ENCODE measurements around the gene LIX1. TPM values are rescaled to one million over a fixed set of nuclear protein-coding genes. Genes with fewer than 3 reads are reported as not detected.

Gene LIX1
- polyA plus RNA-seq, 2 of the 4 experiments (the other 2 are of a cell fraction): not detected

- H3K4me1 ChIP-seq: no peaks in the 10 kb centered on the region
- DNase-seq (ENCODE audit: low read depth in 1 of 2, low spot score in 1 of 2) (no peak), FAIRE-seq (no peak), ATAC-seq (no peak)
- WGBS (ENCODE audit: missing lambda C conversion rate): 60% methylated on average over 9 of the region's 9 CpGs
- TF ChIP-seq CTCF (IDR thresholded peaks at IDR 0.05) (no peak), BHLHE40 (IDR thresholded peaks at IDR 0.05; ENCODE audit: low read depth, low read length) (no peak), REST (IDR thresholded peaks at IDR 0.05) (no peak), SREBF2 (IDR thresholded peaks at IDR 0.05) (no peak), ATOH8 (CRISPR knock-in tag; IDR thresholded peaks at IDR 0.05; ENCODE audit: low read depth) (no peak), POLR2A (IDR thresholded peaks at IDR 0.05; ENCODE audit: low read length) (no peak), FOSL2 (IDR thresholded peaks at IDR 0.05) (no peak), FOSL2 (CRISPR knock-in tag; IDR thresholded peaks at IDR 0.05) (no peak), ZC3H11A (IDR thresholded peaks at IDR 0.05) (no peak), FOSB (CRISPR knock-in tag; IDR thresholded peaks at IDR 0.05) (no peak), HOXB13 (CRISPR knock-in tag; IDR thresholded peaks at IDR 0.05; ENCODE audit: low read depth) (no peak), KDM5A (IDR thresholded peaks at IDR 0.05) (no peak), JUN (IDR thresholded peaks at IDR 0.05) (no peak), ELK1 (IDR thresholded peaks at IDR 0.05; ENCODE audit: low read depth, low read length) (no peak), POLR2AphosphoS2 (conservative IDR thresholded peaks at IDR 0.05; ENCODE audit: low read length) (no peak)
- H3K4me3 ChIP-seq: no peak overlapping the region
- H3K9me3 ChIP-seq: no peaks in the 10 kb centered on the region
- ChIA-PET POLR2A (no interaction called here), CTCF (interaction anchor here (1.0 to 1.1 kb wide), 2 partner anchors 9 to 27 kb away, joined by 3 to 4 read pairs; partner anchors contain the start of gene LIX1)
- no peak overlapping the region for H3K27ac ChIP-seq
- no peak overlapping the region for H3K4me2 ChIP-seq
These were observed 26.5 kb downstream of the LIX1 start for GRCh38 chr5:97115932-97116331.

- ATAC-seq (no peak), FAIRE-seq (no peak), DNase-seq (ENCODE audit: low read depth in 1 of 2, low spot score in 1 of 2) (no peak)
- Histone ChIP-seq H3K9me3 (no peaks in the 10 kb centered on the region), H3K4me1 (no peaks in the 10 kb centered on the region), H3K4me2 (no peak overlapping the region), H3K27ac (no peak overlapping the region), H3K4me3 (no peak overlapping the region)
- CTCF ChIA-PET: no interaction called here
- WGBS (ENCODE audit: missing lambda C conversion rate): 78% methylated on average over 6 of the region's 6 CpGs
- TF ChIP-seq CTCF (IDR thresholded peaks at IDR 0.05): no peak
- TF ChIP-seq MYC (IDR thresholded peaks at IDR 0.05; ENCODE audit: borderline replicate concordance, low read length): no peak
- no peak for TF ChIP-seq HOXB5 (CRISPR knock-in tag; IDR thresholded peaks at IDR 0.05)
- no peak for TF ChIP-seq ZNF302 (CRISPR knock-in tag; IDR thresholded peaks at IDR 0.05)
- no peak for TF ChIP-seq CEBPB (IDR thresholded peaks at IDR 0.05)
- TF ChIP-seq REST (IDR thresholded peaks at IDR 0.05): no peak
- POLR2A ChIA-PET: no interaction called here
These were observed 30.2 kb downstream of the LIX1 start for GRCh38 chr5:97112230-97112629.
